ENCODE results near the gene SCN3A.

The SCN3A gene

DNA sequence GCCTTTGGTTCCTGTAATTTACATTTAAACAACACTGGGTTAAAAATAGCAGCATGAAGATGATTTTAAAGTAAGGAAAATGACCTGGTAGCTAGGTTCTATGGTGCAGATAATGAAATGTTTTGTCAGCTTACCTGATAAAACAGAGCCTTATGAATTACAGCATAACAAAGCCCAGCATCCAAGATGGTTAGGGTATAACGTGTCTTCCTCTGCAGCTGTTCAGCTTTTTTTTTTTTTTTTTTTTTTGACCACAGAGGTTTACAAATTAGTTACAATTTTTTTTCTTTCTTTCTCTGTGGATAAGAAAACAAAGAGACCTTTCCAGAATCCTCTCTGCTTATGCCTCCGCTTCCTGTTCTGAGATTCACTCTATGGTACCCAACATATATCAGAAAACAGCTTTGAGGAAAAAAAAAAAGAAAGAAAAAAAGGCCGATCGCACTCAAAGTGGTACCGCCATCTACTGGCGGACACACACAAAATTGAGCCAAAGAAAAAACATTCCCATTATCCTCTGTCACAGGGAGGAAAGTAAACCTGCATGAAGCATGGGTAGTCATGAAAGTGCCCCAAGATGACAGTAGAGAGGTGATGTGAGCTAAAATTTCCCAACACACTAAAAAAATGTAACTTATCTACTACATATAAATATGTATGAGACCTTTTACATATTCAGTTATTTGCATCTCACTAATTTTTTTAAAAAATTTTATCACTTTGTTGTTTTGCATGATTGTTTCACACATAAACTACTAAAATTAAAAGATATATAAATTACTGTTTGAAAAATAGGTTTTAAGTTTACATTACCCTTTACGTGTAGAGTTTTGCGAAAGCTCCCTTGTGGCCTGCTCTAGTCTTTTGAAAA, at the start of gene SCN3A:
SCN3A (minus strand) TSS at position 362 of the 871 bp plus-strand sequence. CDS start 27,656 bp downstream, outside the sequence.
- Histone ChIP-seq H3K4me3 (ENCODE audit: low read depth in 1 of 2, low read length in 2 of 2) (no peak within 1 kb of the TSS), H3K9ac (ENCODE audit: low read depth in 1 of 2, low read length in 2 of 2) (no peak within 1 kb of the TSS), H3K9me3 (ENCODE audit: control insufficient read depth in 1 of 2, low read length in 2 of 2) (no peaks in the 10 kb centered on the region), H3K4me1 (ENCODE audit: control insufficient read depth in 1 of 2, insufficient read depth in 2 of 2, low read length in 2 of 2) (no peaks in the 10 kb centered on the region), H3K27me3 (ENCODE audit: control insufficient read depth in 1 of 2, insufficient read depth in 2 of 2, low read length in 2 of 2) (no peaks in the 10 kb centered on the region), H3K36me3 (ENCODE audit: control insufficient read depth in 1 of 2, insufficient read depth in 2 of 2, low read length in 2 of 2) (no peaks in the 10 kb centered on the region), H3K27ac (ENCODE audit: low read depth, low read length) (no peak within 1 kb of the TSS)

DNA sequence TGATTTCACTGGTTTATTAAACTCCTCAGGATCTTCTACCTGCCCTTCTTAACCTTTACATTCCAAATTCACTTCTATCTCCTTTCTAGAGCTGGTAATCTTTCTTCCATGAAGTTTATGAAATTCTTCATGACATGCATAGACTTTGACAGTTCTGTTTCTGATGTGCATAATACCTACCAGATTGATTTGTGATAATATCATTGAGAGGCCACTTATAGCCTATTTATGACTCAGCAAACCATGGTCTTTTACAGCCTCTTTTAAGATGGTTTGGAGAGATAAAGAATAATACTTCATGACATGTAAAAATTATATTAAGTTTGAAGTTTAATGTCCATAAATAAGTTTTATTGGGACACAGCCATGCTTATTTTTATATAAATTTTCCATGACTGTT, 49.3 kb upstream of the SCN3A start:
- Histone ChIP-seq H3K36me3 (ENCODE audit: control insufficient read depth in 1 of 2, insufficient read depth in 2 of 2, low read length in 2 of 2) (no peaks in the 10 kb centered on the region), H3K27ac (ENCODE audit: low read depth, low read length) (no peak overlapping the region), H3K27me3 (ENCODE audit: control insufficient read depth in 1 of 2, insufficient read depth in 2 of 2, low read length in 2 of 2) (no peaks in the 10 kb centered on the region), H3K9ac (ENCODE audit: low read depth in 1 of 2, low read length in 2 of 2) (no peak overlapping the region), H3K4me3 (ENCODE audit: low read depth in 1 of 2, low read length in 2 of 2) (no peak overlapping the region), H3K9me3 (ENCODE audit: control insufficient read depth in 1 of 2, low read length in 2 of 2) (no peaks in the 10 kb centered on the region), H3K4me1 (ENCODE audit: control insufficient read depth in 1 of 2, insufficient read depth in 2 of 2, low read length in 2 of 2) (no peaks in the 10 kb centered on the region)

DNA sequence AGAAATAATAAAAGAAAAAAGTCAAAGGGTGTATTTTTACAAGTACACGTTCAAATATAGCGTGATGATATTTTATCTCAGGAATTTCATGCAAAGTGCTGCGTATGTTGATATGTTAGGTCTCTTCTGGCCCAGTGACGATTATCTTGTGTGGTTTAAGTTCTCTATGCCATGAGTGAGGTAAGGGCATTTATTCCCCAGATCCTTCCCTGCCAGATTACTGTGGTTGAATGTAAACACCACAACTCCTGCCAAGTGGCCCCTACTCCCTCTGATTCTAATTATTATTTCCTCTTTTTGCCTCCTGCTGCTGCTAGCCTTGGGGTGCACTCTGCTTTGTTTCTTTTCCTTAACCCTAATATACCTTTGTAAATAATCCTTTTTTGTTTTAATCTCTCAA, 47.5 kb upstream of the SCN3A start:
- Histone ChIP-seq H3K9ac (ENCODE audit: low read depth in 1 of 2, low read length in 2 of 2) (no peak overlapping the region), H3K4me1 (ENCODE audit: control insufficient read depth in 1 of 2, insufficient read depth in 2 of 2, low read length in 2 of 2) (no peaks in the 10 kb centered on the region), H3K27me3 (ENCODE audit: control insufficient read depth in 1 of 2, insufficient read depth in 2 of 2, low read length in 2 of 2) (no peaks in the 10 kb centered on the region), H3K27ac (ENCODE audit: low read depth, low read length) (no peak overlapping the region), H3K4me3 (ENCODE audit: low read depth in 1 of 2, low read length in 2 of 2) (no peak overlapping the region), H3K9me3 (ENCODE audit: control insufficient read depth in 1 of 2, low read length in 2 of 2) (no peaks in the 10 kb centered on the region), H3K36me3 (ENCODE audit: control insufficient read depth in 1 of 2, insufficient read depth in 2 of 2, low read length in 2 of 2) (no peaks in the 10 kb centered on the region)

DNA sequence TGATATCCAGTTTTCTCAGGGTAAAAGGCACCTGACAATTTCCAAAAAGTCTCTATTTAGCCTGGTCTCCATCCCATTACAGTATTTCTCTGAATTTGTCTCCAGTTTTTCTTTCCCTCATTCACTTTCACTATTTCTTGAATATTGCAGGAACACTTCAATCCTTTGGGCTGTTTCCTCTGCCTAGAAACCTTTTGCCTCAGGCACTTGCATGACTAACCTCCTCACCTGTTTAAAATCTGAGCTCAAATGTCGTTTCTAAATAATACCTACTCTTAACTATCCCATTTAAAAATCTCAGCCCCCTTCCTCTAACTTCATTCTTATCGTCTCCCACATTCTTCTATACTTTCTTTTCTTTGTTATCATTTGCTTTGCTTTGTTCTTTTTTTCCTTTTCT, 44.4 kb upstream of the SCN3A start:
- no peaks in the 10 kb centered on the region for H3K27me3 ChIP-seq (ENCODE audit: control insufficient read depth in 1 of 2, insufficient read depth in 2 of 2, low read length in 2 of 2)
- H3K9me3 ChIP-seq (ENCODE audit: control insufficient read depth in 1 of 2, low read length in 2 of 2) = no peaks in the 10 kb centered on the region
- H3K27ac ChIP-seq (ENCODE audit: low read depth, low read length) = no peak overlapping the region
- H3K9ac ChIP-seq (ENCODE audit: low read depth in 1 of 2, low read length in 2 of 2) = no peak overlapping the region
- H3K4me1 ChIP-seq (ENCODE audit: control insufficient read depth in 1 of 2, insufficient read depth in 2 of 2, low read length in 2 of 2) = no peaks in the 10 kb centered on the region
- H3K4me3 ChIP-seq (ENCODE audit: low read depth in 1 of 2, low read length in 2 of 2) = no peak overlapping the region
- no peaks in the 10 kb centered on the region for H3K36me3 ChIP-seq (ENCODE audit: control insufficient read depth in 1 of 2, insufficient read depth in 2 of 2, low read length in 2 of 2)

DNA sequence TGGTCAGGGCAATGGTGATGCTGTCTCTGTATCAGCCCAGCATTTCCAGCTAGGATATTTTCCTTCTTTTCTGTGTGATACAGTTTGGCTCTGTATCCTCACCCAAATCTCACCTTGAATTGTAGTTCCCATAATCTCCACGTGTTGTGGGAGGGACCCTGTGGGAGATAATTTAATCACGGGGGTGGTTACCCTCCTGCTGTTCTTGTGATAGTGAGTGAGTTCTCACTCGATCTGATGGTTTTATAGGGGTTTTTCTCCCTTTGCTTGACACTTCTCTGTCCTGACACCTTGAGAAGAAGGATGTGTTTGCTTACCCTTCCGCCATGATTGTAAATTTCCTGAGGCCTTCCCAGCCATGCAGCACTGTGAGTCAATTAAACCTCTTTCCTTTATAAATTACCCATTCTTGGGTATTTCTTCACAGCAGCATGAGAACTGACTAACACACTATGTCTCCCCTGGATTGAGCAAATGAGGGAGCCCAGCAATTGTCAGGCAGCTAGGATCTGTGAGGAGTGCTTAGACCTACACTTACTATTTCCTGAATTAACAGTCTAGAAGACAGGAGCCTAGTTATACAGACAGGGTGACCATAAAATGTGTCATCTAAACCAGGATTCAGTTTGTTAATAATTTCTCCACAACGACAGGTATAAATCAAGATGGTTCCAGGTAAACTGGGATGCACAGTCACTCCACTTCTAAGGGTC, 41.4 kb upstream of the SCN3A start:
- H3K4me1 ChIP-seq (ENCODE audit: control insufficient read depth in 1 of 2, insufficient read depth in 2 of 2, low read length in 2 of 2) = no peaks in the 10 kb centered on the region
- no peaks in the 10 kb centered on the region for H3K9me3 ChIP-seq (ENCODE audit: control insufficient read depth in 1 of 2, low read length in 2 of 2)
- H3K36me3 ChIP-seq (ENCODE audit: control insufficient read depth in 1 of 2, insufficient read depth in 2 of 2, low read length in 2 of 2) = no peaks in the 10 kb centered on the region
- no peaks in the 10 kb centered on the region for H3K27me3 ChIP-seq (ENCODE audit: control insufficient read depth in 1 of 2, insufficient read depth in 2 of 2, low read length in 2 of 2)
- H3K4me3 ChIP-seq (ENCODE audit: low read depth in 1 of 2, low read length in 2 of 2) = no peak overlapping the region
- no peak overlapping the region for H3K9ac ChIP-seq (ENCODE audit: low read depth in 1 of 2, low read length in 2 of 2)
- no peak overlapping the region for H3K27ac ChIP-seq (ENCODE audit: low read depth, low read length)

DNA sequence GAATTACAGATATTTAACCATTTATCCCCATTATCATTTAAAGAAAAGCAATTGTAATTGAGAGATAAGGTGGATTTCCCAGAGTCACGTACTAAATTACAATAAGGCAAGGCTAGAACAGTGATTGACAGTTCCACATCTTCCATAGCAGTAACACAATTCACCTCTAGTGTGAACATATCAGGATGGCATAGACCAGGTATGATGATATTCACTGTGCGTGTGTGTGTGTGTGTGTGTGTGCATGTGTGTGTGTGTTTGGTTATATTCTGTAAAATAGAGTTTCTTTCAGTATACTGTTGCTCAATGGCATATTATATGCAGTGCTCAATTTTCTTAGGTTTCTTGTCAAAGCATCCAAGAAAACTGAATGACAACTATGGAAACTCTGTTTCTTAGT, 37.1 kb upstream of the SCN3A start:
- no peaks in the 10 kb centered on the region for H3K9me3 ChIP-seq (ENCODE audit: control insufficient read depth in 1 of 2, low read length in 2 of 2)
- no peaks in the 10 kb centered on the region for H3K27me3 ChIP-seq (ENCODE audit: control insufficient read depth in 1 of 2, insufficient read depth in 2 of 2, low read length in 2 of 2)
- H3K36me3 ChIP-seq (ENCODE audit: control insufficient read depth in 1 of 2, insufficient read depth in 2 of 2, low read length in 2 of 2) = no peaks in the 10 kb centered on the region
- H3K4me3 ChIP-seq (ENCODE audit: low read depth in 1 of 2, low read length in 2 of 2) = no peak overlapping the region
- H3K9ac ChIP-seq (ENCODE audit: low read depth in 1 of 2, low read length in 2 of 2) = no peak overlapping the region
- no peaks in the 10 kb centered on the region for H3K4me1 ChIP-seq (ENCODE audit: control insufficient read depth in 1 of 2, insufficient read depth in 2 of 2, low read length in 2 of 2)
- H3K27ac ChIP-seq (ENCODE audit: low read depth, low read length) = no peak overlapping the region

DNA sequence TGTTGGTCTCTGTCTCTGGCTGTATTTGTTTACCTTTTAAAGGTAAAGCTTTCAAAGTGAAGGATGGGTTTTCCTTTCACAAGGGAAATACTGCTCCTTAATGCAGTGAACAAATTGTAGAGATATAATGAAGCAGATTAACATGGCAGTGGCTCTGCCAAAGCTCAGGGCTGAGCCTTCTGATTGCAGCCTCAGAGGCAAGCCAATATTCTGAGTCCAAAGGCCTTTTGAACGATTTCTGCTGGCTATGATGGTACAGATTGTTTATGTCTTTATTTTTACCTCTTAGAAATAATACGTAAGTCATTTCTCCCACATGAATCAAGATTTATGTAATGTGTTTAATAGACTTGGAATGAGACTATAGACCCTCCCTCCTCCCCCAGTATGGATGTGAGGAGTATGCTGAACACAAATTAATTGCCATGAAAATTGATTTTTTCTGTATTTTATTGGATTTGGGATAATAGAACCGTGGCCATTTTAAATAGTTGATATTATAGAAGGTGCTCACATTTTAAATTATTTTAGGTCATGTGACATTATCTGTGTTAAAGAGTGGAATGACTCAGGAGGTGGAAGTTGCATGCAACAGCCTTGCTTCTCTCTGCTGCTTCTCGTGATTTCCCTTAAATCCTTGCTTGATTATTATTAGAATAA, 36.1 kb upstream of the SCN3A start:
- Histone ChIP-seq H3K4me3 (ENCODE audit: low read depth in 1 of 2, low read length in 2 of 2) (no peak overlapping the region), H3K4me1 (ENCODE audit: control insufficient read depth in 1 of 2, insufficient read depth in 2 of 2, low read length in 2 of 2) (no peaks in the 10 kb centered on the region), H3K36me3 (ENCODE audit: control insufficient read depth in 1 of 2, insufficient read depth in 2 of 2, low read length in 2 of 2) (no peaks in the 10 kb centered on the region), H3K9ac (ENCODE audit: low read depth in 1 of 2, low read length in 2 of 2) (no peak overlapping the region), H3K27me3 (ENCODE audit: control insufficient read depth in 1 of 2, insufficient read depth in 2 of 2, low read length in 2 of 2) (no peaks in the 10 kb centered on the region), H3K27ac (ENCODE audit: low read depth, low read length) (no peak overlapping the region), H3K9me3 (ENCODE audit: control insufficient read depth in 1 of 2, low read length in 2 of 2) (no peaks in the 10 kb centered on the region)

DNA sequence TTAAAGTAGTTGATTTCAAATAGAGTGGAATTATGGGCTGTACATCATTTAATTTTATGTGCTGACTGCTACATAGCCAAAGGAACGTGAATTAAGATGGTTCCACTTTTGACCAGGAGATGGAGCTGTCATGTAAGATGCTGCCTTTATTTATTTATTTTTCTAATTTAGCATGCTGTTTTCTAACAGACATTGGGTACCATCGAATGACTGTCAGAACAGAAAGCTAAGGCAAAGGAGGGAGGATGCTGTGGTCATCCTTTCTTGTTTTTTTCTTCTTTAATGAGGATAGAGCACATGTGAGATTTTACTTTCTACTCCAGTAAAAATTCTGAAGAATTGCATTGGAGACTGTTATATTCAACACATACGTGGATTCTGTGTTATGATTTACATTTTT, 35.4 kb upstream of the SCN3A start, which contains the start of gene SCN2A:
SCN2A (plus strand) TSS at position 185 of the 400 bp plus-strand sequence. CDS start 56,410 bp downstream, outside the sequence.
- H3K36me3 ChIP-seq (ENCODE audit: control insufficient read depth in 1 of 2, insufficient read depth in 2 of 2, low read length in 2 of 2) = no peaks in the 10 kb centered on the region
- H3K27me3 ChIP-seq (ENCODE audit: control insufficient read depth in 1 of 2, insufficient read depth in 2 of 2, low read length in 2 of 2) = no peaks in the 10 kb centered on the region
- no peak within 1 kb of the TSS for H3K27ac ChIP-seq (ENCODE audit: low read depth, low read length)
- no peaks in the 10 kb centered on the region for H3K9me3 ChIP-seq (ENCODE audit: control insufficient read depth in 1 of 2, low read length in 2 of 2)
- no peak within 1 kb of the TSS for H3K4me3 ChIP-seq (ENCODE audit: low read depth in 1 of 2, low read length in 2 of 2)
- no peaks in the 10 kb centered on the region for H3K4me1 ChIP-seq (ENCODE audit: control insufficient read depth in 1 of 2, insufficient read depth in 2 of 2, low read length in 2 of 2)
- H3K9ac ChIP-seq (ENCODE audit: low read depth in 1 of 2, low read length in 2 of 2) = no peak within 1 kb of the TSS

DNA sequence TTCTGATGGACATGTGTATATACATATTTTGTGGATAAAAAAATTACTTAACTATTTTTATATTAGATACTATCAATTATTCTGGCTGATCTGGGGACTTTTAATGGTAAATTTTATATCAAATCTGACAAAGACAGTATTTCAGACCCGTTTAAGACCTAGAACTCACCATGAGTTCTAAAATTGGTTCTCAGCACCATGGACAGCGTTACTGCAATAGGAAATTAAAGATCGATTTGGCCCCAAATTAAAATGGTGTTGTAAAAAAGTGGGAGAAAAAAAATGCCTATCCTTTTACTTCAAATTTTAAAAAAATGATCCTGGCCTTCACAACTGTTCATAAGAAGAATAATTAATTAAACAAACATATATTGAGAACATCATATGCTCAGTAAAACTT, 34.4 kb upstream of the SCN3A start:
- H3K36me3 ChIP-seq (ENCODE audit: control insufficient read depth in 1 of 2, insufficient read depth in 2 of 2, low read length in 2 of 2) = no peaks in the 10 kb centered on the region
- no peaks in the 10 kb centered on the region for H3K27me3 ChIP-seq (ENCODE audit: control insufficient read depth in 1 of 2, insufficient read depth in 2 of 2, low read length in 2 of 2)
- no peak overlapping the region for H3K9ac ChIP-seq (ENCODE audit: low read depth in 1 of 2, low read length in 2 of 2)
- no peak overlapping the region for H3K4me3 ChIP-seq (ENCODE audit: low read depth in 1 of 2, low read length in 2 of 2)
- H3K9me3 ChIP-seq (ENCODE audit: control insufficient read depth in 1 of 2, low read length in 2 of 2) = no peaks in the 10 kb centered on the region
- H3K27ac ChIP-seq (ENCODE audit: low read depth, low read length) = no peak overlapping the region
- H3K4me1 ChIP-seq (ENCODE audit: control insufficient read depth in 1 of 2, insufficient read depth in 2 of 2, low read length in 2 of 2) = no peaks in the 10 kb centered on the region

DNA sequence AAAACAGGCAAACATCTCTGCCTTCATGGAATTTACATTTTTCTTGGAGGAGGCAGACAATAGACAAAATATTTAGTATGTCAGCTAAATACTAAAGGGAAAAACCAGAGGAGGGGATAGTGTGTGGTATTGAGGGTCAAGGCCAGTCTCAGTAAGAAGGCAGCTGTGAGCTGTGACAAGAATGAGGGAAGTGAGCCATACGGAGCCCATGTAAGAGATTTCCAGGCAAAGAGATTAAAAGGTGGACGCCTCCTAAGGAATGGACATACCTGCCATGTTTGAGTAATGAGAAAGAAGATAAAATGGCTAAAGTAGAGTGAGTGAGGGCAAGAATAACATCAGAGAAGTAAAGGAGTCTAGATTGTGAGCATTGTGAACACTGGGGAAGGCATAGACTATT, 33.2 kb upstream of the SCN3A start:
- no peaks in the 10 kb centered on the region for H3K36me3 ChIP-seq (ENCODE audit: control insufficient read depth in 1 of 2, insufficient read depth in 2 of 2, low read length in 2 of 2)
- H3K4me3 ChIP-seq (ENCODE audit: low read depth in 1 of 2, low read length in 2 of 2) = no peak overlapping the region
- no peak overlapping the region for H3K9ac ChIP-seq (ENCODE audit: low read depth in 1 of 2, low read length in 2 of 2)
- no peaks in the 10 kb centered on the region for H3K4me1 ChIP-seq (ENCODE audit: control insufficient read depth in 1 of 2, insufficient read depth in 2 of 2, low read length in 2 of 2)
- H3K27me3 ChIP-seq (ENCODE audit: control insufficient read depth in 1 of 2, insufficient read depth in 2 of 2, low read length in 2 of 2) = no peaks in the 10 kb centered on the region
- no peak overlapping the region for H3K27ac ChIP-seq (ENCODE audit: low read depth, low read length)
- no peaks in the 10 kb centered on the region for H3K9me3 ChIP-seq (ENCODE audit: control insufficient read depth in 1 of 2, low read length in 2 of 2)
